NK-92 (cell line): ENCODE results near the gene DENND1A.

Source experiments
- DNase-seq: peaks from one replicate; lab custom pipeline; 2025; ENCODE audit not compliant: unreplicated experiment; lab: John Stamatoyannopoulos, UW

The DENND1A gene

DNA sequence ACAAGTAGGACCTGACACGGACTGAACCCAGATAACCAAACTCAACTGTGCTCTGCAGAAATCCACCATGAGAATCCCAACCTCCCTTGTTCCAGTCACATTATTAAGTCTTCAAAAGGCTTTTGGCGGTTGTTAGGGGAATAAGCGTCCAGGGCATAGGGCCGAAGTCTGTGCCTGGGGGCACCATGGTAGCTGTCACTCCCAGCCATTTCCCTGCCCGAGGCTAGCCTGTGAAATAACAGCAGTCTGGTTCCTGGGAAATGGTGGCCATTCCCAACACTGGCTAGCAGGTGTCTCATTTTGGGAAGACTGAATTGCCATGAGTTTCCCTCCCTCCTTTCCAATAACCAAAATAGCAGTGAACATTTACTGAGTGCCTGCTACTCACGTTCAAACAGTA lies 451.8 kb downstream of the DENND1A start:
- no peak for DNase-seq

DNA sequence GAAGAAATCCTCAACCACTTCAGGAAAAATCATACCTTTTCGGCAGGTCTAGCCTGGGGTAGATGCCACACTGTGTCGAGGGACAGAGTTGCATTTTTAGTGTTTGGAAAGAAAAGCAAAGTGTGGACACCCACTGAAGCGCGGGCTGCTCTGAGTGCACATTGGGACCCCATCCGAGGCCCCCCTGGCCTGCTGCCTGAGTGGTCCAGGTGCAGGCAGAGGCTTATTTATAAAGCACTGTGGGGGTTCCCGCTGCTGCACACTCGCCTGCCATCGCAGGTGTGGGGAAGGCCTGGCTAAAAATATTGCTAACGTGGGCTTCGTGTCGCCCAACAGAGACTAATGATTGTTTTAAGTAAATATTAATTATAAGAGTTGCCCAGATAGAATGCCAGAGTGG lies 454.5 kb downstream of the DENND1A start:
- DNase-seq, result no peak

DNA sequence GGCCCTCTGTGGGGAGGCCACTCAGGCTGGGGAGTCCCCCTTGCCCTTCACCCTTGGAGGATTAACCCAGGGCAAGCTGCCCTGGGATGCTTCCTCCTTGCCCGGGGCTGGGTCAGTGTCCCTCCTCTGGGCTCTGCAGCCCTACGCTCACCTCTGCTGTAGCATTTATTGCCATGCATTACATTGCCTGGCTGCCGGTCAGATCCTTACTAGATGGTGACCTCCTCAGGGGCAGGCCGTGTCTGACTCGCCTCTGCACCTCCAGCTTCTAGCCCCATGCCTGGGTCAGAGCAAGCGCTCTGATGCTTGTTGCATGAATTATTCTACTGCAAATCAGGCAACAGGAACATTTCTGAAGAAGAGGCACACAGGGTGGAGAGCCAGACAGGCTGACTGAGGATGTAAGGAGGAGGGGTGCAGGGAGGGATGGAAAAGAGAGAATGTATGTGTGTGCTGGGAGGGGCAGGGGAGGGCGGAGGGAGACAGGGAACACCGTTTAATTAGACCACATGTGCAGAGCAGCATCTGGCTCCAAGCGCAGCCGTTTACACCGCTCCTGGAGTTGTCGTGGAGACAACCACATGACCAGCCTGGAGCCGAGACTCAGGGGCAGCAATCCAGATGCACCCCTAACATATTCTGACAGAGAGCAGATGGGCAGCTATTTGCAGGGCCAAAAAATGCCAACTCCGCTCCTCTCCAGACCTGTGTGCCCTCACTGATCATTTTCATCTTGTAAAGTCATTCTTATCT lies 456.9 kb downstream of the DENND1A start:
- DNase-seq, result no peak

DNA sequence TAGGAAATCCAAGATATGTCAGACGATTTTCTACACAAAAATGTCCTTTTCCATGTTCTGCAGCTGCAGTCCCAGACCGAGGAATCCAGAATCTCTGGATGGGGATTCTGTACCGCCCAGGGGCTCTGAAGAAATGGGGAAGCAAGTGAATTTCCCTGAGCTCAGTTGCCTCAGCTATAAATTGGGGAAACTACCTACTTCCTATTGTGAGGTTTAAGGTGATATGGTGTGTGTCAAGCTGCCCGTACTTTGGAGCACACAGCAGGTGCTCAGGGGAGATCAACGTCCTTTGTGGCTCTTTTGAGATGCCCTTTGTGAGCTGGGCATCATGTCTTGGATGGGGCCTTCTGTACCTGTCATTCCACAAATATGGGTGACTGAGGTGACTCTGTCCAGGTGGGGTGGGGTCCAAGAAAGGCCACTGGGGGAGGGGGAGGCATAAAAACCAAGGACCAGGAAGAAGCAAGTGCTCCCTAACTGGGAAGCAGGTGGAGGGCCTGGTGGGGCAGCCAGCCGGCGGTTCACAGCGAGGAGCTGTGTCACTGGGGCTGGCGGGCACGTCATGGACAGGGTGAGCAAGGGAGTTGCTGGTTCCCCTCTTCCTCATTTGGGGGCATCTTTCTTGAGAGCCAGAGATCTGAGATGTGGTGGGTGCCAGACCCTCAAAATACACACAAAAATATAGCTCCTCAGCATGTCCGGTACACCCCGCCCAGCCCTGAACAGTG lies 457.9 kb downstream of the DENND1A start:
- DNase-seq, result no peak

DNA sequence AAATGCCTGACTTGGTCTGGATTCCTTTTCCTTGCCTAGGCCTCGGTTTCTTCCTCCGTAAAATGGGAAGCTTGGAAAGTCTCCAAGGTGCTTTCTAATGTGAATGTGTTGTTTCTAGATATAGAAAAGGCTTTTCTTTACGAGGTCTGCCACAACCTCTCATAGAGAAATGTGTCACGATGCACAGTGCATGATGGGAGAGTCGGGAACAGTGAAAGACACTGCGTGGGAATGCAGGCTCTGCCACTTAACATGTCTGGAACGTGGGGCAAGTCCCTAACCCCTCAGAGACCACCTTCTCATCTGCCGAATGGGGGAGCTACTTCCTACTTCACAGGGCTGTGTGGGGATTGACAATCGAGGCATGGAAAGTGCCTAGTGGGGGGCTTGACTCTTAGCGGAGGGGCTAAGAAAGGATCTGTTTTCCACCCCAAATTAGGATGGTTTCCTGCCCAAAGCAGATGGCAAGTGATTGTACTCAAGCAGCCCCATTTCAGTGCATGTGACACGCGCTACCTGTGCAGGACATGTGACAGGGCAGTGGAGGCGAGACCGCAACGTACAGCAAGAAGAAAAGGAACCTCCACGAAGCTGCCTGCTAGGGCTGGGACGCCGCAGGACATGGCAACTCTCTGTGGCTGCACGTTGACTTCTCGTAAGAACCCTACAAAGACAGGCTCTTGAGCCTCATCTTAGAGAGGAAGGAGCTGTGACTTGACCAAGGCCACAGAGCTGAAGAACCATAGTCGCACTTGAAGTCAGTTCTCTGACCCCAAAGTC lies 458.7 kb downstream of the DENND1A start:
- DNase-seq, result no peak

DNA sequence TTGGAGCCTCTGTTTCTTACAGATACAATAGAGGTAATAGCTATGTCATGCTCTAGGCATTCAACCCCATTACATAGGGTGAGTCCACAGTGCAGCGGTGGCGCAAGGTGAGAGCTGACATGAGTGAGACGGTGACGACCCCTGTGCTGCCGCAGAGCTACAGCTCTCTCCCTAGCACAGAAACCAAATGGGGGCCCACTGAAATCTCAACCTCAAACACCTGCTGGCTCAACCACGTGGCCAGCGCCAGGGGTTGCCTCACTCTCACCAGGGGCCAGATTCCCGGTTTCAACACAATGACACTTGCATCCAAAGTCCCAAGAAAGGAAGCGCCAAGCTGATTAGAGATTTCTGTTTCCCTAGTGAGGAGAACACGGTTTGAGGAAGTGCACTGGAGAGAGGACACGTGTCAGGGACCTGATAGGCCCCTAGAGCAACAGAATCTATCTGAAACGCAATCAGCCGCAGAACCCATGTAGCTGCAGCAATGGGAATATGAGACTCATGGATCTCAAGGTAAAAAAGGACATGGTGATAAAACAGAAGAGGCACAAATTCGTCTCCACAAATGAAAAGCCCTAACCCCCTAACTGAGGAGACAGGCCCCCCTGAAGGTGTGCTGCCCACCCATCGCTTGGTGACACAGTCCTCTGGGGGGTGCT lies 459.7 kb downstream of the DENND1A start:
- no peak for DNase-seq

DNA sequence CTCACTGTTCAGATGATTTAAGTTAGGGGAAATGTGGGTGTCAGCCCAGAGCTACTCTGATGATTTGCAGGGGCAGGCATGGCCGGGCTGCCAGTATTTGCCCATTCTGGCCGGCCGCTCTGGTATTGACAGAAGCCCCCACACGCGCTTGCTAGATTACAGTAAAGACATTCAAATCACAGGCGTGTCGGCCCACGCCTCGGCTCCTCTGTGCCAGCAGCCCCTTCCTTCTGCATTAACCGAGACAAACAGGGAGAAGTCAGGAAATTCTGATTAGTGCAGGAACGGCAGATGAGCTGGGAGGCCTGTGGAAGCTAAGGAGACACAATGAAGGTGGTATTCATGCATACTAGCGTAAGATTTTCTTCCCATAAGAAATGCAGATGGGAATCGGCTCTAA lies 460.6 kb downstream of the DENND1A start:
- no peak for DNase-seq

DNA sequence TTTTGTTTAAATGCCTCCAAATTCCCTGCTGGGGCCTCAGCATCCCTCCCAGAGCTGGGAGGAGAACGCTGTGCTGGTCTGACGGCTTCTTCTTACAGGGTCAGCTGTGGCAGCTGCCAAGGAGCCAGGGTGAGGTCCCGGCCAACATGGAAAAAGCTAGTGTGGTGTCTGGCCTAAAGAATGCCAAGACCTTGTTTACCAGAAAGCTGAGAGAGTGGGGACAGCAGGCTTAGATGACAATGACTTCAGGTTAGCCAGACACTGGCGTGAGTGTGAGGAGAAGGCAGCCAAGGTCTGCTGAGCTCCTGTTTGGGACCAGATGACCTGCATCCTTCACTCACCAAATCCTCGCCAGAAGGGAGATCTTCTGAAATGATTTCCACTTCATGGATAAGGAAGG lies 461.4 kb downstream of the DENND1A start:
- DNase-seq, result no peak

DNA sequence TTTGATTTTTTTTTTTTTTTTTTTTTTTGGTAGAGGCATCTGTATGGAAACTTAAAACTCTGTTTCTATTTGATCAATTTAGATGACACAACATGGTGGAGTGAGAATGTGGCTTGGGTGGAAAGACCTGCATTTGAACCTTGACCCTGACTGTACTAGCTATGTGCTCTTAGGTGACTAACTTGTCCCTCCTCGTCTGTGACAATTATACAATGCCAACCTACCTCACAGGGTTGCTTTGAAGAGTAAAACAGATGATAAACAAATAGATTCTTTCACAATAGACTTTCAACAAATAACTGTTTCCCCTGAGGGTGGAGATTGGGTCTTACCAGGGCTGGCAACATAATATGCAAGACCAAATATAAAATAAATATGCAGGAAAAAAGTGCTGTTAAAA lies 464.6 kb downstream of the DENND1A start:
- no peak for DNase-seq

DNA sequence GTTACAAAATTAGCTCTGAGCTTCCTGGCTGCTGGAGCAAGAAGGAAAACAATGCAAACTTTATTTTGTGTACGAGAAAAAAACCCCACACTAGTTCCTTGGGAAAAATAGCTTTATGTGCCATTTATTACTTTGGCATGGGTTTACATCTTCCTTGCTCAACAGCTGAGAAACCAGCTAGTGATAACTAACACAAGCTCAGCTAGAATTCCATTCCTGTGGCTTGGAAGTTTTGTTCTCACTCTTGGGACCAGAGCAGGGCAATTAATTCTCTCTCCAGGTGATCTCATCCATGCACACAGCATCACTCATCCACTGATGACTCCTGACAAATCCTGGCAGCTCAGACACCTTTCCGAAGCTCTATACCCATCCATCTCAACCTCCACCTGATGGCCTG lies 469.8 kb downstream of the DENND1A start:
- no peak for DNase-seq

DNA sequence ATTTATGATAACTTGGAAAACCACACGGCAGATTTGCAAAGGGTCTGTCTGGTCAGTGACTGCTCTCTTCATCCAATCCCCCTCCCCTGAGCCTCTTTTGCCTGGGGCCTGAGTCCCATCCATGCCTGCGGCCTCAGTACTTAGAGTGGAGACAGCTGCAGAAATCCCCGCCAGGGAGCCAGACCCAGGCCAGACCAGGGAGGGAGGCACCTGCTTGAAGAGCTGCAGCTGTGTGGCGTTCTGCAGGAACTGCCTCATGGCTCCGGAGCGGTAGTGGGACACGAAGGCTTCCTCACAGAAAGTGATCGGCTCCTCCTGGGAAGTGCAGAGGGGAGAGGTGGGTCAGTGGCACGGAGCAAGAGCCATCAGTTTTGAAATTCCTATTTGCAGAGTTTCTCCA lies 472.3 kb downstream of the DENND1A start:
- DNase-seq, result no peak

DNA sequence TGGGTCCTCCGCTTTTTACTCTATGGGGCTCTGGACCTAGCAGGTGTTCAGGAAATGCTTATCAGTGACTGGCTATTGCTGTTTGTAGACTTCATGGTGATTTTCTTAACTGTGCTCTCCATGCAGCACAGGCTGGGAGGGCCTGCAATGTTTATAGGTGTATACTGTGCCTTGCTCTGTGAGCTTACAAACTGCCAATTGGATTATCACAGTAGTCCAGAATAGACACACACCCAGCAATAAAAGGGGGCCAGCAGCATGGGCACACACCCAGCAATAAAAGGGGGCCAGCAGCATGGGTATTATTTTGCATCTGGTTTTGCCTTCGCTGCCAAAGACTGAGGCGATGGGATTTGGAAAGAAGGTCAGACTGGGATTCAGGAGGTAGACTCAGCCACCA lies 473.9 kb downstream of the DENND1A start:
- no peak for DNase-seq

DNA sequence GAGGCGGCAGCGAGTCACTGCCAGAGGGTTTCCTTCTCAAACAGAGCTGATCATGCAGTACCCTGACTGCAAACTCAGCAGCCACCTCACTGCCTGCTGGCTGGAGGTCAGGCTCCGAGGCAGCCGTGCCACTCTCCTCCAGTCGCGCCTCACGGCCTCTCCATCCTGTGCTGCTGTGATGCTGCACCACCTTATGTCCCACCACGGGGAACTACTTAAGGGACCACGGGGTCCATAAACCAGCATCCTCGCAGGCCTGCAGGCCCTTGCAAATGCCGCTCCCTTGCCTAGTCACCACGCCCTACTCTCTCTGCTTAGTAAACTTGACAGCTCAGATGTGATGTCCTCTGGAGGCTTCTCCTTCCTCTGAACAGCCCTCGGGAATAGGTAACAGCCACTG lies 474.7 kb downstream of the DENND1A start:
- DNase-seq, result no peak

DNA sequence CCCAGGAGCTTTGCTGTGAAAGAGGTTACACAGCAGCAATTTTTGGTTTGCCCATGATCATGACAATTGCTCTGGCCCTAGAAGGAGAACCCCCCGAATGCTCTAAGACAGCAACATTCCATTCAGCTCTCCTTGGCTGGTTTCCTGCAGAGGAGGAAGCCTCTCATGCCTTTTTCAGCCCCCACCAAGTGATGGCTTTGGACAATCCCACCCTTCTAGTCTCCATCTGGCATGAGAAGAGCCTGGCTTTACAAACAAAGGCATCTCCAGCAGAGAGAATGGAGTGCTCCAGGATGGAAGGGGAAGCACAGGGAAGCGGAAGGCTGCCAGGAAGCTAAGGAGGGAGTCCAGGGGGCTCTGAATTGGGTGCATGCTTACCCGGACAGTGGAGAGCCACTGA lies 475.6 kb downstream of the DENND1A start:
- no peak for DNase-seq

DNA sequence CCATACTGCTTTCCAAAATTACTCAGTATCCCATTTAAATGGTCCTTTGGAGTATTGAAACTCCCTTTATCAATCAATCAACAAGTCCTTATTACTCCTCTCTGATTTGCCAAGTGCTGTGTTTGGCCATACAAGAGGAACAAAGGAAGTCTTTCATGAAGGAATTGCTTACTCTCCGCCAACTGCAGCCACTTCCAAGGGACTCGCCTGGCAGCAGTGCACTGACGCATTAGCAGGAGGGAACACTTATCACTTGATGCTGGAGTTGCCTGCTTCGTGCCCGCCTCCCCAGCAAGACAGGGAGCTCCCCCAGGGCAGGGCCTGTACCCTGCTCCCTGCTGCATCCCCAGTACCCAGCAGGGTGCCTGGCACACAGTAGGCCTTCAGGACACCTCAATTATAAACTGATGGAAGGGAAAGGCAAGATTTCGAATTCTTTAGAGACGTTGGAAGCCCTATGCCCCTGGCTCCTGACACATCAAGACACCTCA lies 476.1 kb downstream of the DENND1A start:
- no peak for DNase-seq

DNA sequence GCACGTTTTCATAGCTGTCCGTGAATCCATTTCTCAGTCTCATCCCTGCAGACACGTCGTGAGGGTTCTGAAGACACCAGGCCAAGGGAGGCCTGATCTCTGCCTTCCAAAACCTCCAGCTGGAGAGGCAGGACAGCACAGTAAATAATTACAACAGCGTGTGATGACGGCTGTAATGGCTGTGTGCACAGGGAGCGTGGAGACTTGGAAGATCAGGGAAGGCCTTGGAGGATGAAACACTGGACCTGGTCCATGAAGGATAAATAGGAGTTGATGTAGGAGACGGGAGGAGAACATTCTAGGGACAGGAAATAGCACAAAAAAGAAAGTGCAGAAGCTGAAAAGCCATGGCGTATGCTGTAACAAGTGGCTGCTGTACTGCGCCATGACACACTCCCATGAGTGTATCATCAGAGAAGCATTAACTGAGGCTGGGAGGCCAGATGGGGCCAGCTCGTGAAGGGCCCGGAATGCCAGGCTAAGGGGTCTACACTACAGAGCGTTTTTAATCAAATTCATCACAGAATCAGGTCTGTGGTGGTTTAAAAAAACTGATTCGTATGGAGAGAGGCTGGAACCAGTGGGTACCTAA lies 476.8 kb downstream of the DENND1A start:
- no peak for DNase-seq

DNA sequence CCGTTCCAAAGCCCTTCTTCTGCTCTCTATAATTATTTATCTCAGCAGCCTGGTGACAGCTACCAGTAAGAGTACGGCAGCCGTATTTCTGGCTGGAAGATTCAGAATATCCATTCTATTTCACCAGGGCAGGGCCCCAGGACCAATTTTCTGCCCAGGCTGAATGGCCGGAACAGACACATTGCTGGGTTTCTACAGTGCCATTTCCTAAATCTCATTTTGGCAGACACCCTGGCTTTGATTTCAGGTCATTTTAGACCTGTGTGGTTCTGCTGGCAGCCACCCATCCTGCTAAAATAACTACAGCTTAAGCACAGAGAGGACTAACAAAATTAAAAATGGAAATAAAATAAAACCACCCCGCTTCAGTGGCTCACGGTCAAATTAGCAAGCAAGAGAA lies 478.9 kb downstream of the DENND1A start:
- DNase-seq, result no peak

DNA sequence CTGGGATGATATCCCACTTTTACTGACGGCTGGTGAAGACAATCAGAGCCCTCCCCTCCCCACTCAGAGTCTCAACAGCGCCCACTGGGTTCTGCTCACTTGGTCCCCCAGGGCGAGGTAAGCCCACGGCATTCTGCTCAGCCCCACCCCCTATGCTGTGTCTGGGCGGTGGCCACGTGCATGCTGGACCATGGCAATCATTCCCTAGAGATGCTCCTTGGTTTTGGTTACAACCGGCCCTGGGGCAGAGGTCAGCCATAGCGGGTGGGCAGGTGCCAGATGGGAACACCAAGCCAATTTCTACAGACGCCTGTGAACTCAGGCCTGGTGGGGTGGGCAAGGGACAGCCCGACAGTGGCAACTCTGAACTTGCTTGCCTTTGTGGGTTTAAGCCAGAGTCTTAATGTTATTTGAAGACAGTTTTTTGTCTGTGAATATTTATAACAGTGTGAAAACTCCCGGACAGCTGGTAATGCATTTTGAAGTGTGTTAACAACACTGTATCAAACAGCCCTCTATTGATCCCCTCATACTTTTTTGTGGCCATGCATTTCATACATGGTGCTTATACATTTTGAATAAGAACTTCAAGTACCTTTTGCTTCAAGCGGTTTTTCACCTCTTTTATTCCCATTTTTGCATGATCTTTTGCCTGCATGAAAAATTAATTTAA lies 479.7 kb downstream of the DENND1A start:
- no peak for DNase-seq

DNA sequence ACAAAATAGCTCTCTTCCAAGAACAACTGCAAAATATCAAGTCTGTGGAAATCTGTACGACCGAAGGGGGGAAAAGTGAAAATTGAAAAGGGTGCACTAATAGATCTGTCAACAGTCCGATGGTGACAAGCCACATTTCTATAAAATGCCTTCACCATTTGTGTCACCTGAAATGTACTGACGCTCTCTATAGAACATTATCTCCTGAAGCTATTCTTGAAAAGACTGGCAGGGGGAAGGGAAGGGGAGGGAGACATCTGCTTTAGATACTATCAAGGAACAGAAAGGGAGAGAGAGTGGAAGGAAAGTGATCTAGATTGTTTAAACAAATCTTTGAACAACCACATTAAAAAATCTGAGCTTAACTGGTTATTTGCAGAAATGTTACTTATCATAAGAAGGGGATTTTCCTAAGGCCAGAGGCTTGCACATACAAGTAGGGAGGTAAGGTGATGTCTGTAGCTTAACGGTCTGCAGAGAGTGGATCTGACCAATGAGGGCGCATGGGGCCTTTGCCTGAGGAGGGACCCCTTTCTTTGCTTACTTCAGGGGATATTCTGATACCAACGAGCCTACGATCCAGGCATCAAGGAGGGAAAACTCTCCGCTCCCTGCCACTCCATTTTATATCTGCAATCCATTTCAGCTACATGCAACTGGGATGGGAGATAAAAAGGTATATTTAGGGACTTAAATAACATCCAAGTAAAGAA lies 481.8 kb downstream of the DENND1A start:
- DNase-seq, result no peak
